HepG2 (cell line): ENCODE measurements around the gene SRCAP. TPM values are rescaled to one million over a fixed set of nuclear protein-coding genes. Genes with fewer than 3 reads are reported as not detected.

Experiments used
- E2F1 ChIP-seq: sonication (generic); formaldehyde crosslinking; IDR thresholded peaks from 2 replicates; pipeline ENCODE4 v1.5.0; 2020; ENCODE audit warnings: missing genetic modification reagents
- ELF1 ChIP-seq: sonication (generic); formaldehyde crosslinking; IDR thresholded peaks from 2 replicates; pipeline ENCODE4 v1.4.0; 2020; ENCODE audit warnings: missing genetic modification reagents
- HMGA1 ChIP-seq: sonication (generic); formaldehyde crosslinking; conservative IDR thresholded peaks from 2 replicates; pipeline ENCODE4 v1.4.0; 2020; ENCODE audit warnings: missing genetic modification reagents
- IKZF4 ChIP-seq: sonication (generic); formaldehyde crosslinking; IDR thresholded peaks from 2 replicates; pipeline ENCODE4 v1.5.1; 2020; ENCODE audit warnings: borderline replicate concordance, mild to moderate bottlenecking, low read depth, missing genetic modification reagents; ENCODE audit errors: not compliant biosample characterization
- KLF11 ChIP-seq: IDR thresholded peaks from 2 replicates; pipeline ENCODE4 v1.6.1; 2016; ENCODE audit warnings: missing compliant biosample characterization
- MAFF ChIP-seq: IDR thresholded peaks from 2 replicates; pipeline ENCODE4 v1.6.1; 2011; ENCODE audit warnings: low read depth, low read length, improper control_type of control experiment
- MXI1 ChIP-seq: IDR thresholded peaks from 3 replicates; pipeline ENCODE4 v1.6.1; 2012; ENCODE audit warnings: low read depth, low read length, inconsistent platforms, borderline replicate concordance
- MYPOP ChIP-seq: sonication (generic); formaldehyde crosslinking; IDR thresholded peaks from 2 replicates; pipeline ENCODE4 v1.8.1; 2023; ENCODE audit warnings: mild to moderate bottlenecking, moderate library complexity, missing genetic modification reagents
- POGZ ChIP-seq: sonication (generic); formaldehyde crosslinking; IDR thresholded peaks from 2 replicates; pipeline ENCODE4 v1.4.0; 2020; ENCODE audit warnings: mild to moderate bottlenecking, missing genetic modification reagents
- RAD21 ChIP-seq: fragments of 450-650 bp; formaldehyde crosslinking; IDR thresholded peaks from 2 replicates; pipeline ENCODE4 v1.5.0; 2020; ENCODE audit warnings: mild to moderate bottlenecking
- RFXAP ChIP-seq: sonication (generic); formaldehyde crosslinking; IDR thresholded peaks from 2 replicates; pipeline ENCODE4 v1.4.0; 2020; ENCODE audit warnings: missing genetic modification reagents, borderline replicate concordance
- SKIL ChIP-seq: sonication (generic); formaldehyde crosslinking; IDR thresholded peaks from 2 replicates; pipeline ENCODE4 v1.8.0; 2022; ENCODE audit warnings: missing genetic modification reagents, mild to moderate bottlenecking, moderate library complexity, borderline replicate concordance
- TEAD3 ChIP-seq: optimal IDR thresholded peaks from 2 replicates; pipeline ENCODE3; 2016; ENCODE audit warnings: borderline replicate concordance
- U2AF1 ChIP-seq: fragments of 200-400 bp; formaldehyde crosslinking; optimal IDR thresholded peaks from 2 replicates; pipeline ENCODE3; 2017; ENCODE audit warnings: mild to moderate bottlenecking, low read depth, low read length
- ZBTB20 ChIP-seq: sonication (generic); formaldehyde crosslinking; IDR thresholded peaks from 2 replicates; pipeline ENCODE4 v1.8.1; 2023; ENCODE audit warnings: missing genetic modification reagents, low read depth, mild to moderate bottlenecking, borderline replicate concordance
- ZNF567 ChIP-seq: sonication (generic); formaldehyde crosslinking; IDR thresholded peaks from 2 replicates; pipeline ENCODE4 v1.8.1; 2023; ENCODE audit warnings: mild to moderate bottlenecking, missing genetic modification reagents, borderline replicate concordance
- ZNF703 ChIP-seq: sonication (generic); formaldehyde crosslinking; IDR thresholded peaks from 2 replicates; pipeline ENCODE4 v1.5.1; 2020; ENCODE audit warnings: missing genetic modification reagents, mild to moderate bottlenecking, moderate library complexity, borderline replicate concordance
- ZNF749 ChIP-seq: sonication (generic); formaldehyde crosslinking; IDR thresholded peaks from 2 replicates; pipeline ENCODE4 v1.8.0; 2022; ENCODE audit warnings: mild to moderate bottlenecking, missing genetic modification reagents, moderate library complexity, borderline replicate concordance
- ZNF780A ChIP-seq: sonication (generic); formaldehyde crosslinking; IDR thresholded peaks from 2 replicates; pipeline ENCODE4 v1.8.0; 2022; ENCODE audit warnings: mild to moderate bottlenecking, missing genetic modification reagents, moderate library complexity
- ZNF792 ChIP-seq: IDR thresholded peaks from 2 replicates; pipeline ENCODE4 v1.6.1; 2016
- ZSCAN21 ChIP-seq: sonication (generic); formaldehyde crosslinking; IDR thresholded peaks from 2 replicates; pipeline ENCODE4 v1.8.0; 2022; ENCODE audit warnings: mild to moderate bottlenecking, missing genetic modification reagents, moderate library complexity, borderline replicate concordance
- polyA plus RNA-seq, 8 experiments: library from polyadenylated mRNA; depleted of rRNA in 3 of 8; stranded (reverse) in 7 of 8; unstranded in 1 of 8; fragments of >200 nt; fragmentation: Illumina TruSeq in 4 of 8; extraction: Trizol in 4 of 8; gene quantifications; 2 replicates each; pipeline versions ENCODE4 v1.2.1 to v1.2.3, GENCODE V29; 2011 to 2016; ENCODE audit warnings: low read depth in 4 of 8, missing spikeins in 1 of 8, mixed read lengths in 1 of 8; ENCODE audit not compliant: insufficient read depth in 1 of 8
- total RNA-seq, 5 experiments: library from RNA; depleted of rRNA; stranded (reverse); fragments of >200 nt; fragmentation: Illumina TruSeq; extraction: Trizol; gene quantifications; 2 replicates each; pipeline ENCODE4 v1.2.3, GENCODE V29; 2016; ENCODE audit warnings: low read depth in 1 of 5
- TF ChIP-seq, protein P1 (sequence below): sonication (generic); formaldehyde crosslinking; IDR thresholded peaks from 2 replicates; pipeline ENCODE4 v1.5.0; 2020; ENCODE audit warnings: missing genetic modification reagents
- TF ChIP-seq, protein P2 (sequence below): sonication (generic); formaldehyde crosslinking; IDR thresholded peaks from 2 replicates; pipeline ENCODE4 v1.4.0; 2020; ENCODE audit warnings: missing genetic modification reagents

Gene SRCAP
- total and polyA plus RNA-seq, 2 of the 13 experiments (the other 11 are each of a cell fraction or from before 2014, with no cell fraction given), result 4.9 to 9.0 TPM

GRCh38 chr16:30698816-30699614, at the start of gene SRCAP (continued):
- peak; percentile 40 for TF ChIP-seq SKIL (CRISPR knock-in tag)
- TF ChIP-seq ZNF567 (CRISPR knock-in tag), result peak; percentile 72
- TF ChIP-seq IKZF4 (CRISPR knock-in tag), result no peak
- TF ChIP-seq U2AF1, result no peak
- peak; percentile 26; the same call in 1 of the 2 replicates for TF ChIP-seq ZNF703 (CRISPR knock-in tag)
- peak; percentile 65; the same call in 1 of the 2 replicates for TF ChIP-seq ELF1
- TF ChIP-seq HMGA1 (CRISPR knock-in tag), result no peak
- TF ChIP-seq ZBTB20, result no peak
- no peak; the same call in 1 of the 2 replicates for TF ChIP-seq KLF11
- TF ChIP-seq ZSCAN21 (CRISPR knock-in tag), result no peak; the same call in 1 of the 2 replicates
- TF ChIP-seq ZNF780A (CRISPR knock-in tag), result no peak
- TF ChIP-seq ZNF749, result peak; percentile 42; the same call in 1 of the 2 replicates
- TF ChIP-seq MAFF, result no peak
- TF ChIP-seq TEAD3 (CRISPR knock-in tag), result no peak
- TF ChIP-seq RFXAP (CRISPR knock-in tag), result peak; percentile 44; the same call in 1 of the 2 replicates
- TF ChIP-seq, protein P1, sequence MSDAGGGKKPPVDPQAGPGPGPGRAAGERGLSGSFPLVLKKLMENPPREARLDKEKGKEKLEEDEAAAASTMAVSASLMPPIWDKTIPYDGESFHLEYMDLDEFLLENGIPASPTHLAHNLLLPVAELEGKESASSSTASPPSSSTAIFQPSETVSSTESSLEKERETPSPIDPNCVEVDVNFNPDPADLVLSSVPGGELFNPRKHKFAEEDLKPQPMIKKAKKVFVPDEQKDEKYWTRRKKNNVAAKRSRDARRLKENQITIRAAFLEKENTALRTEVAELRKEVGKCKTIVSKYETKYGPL, result 0 out of 2 replicates have a peak, but pooled peaks have one; percentile 30
- TF ChIP-seq ZNF792 (CRISPR knock-in tag), result 0 out of 2 replicates have a peak, but pooled peaks have one; percentile 15
- TF ChIP-seq MXI1, result peak; percentile 34; the same call in 2 of the 3 replicates
- peak; percentile 61 for TF ChIP-seq E2F1 (CRISPR knock-in tag)
- TF ChIP-seq, protein P2, sequence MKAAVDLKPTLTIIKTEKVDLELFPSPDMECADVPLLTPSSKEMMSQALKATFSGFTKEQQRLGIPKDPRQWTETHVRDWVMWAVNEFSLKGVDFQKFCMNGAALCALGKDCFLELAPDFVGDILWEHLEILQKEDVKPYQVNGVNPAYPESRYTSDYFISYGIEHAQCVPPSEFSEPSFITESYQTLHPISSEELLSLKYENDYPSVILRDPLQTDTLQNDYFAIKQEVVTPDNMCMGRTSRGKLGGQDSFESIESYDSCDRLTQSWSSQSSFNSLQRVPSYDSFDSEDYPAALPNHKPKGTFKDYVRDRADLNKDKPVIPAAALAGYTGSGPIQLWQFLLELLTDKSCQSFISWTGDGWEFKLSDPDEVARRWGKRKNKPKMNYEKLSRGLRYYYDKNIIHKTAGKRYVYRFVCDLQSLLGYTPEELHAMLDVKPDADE, result peak; percentile 85; the same call in 1 of the 2 replicates
- TF ChIP-seq RAD21 (CRISPR knock-in tag), result peak; percentile 29; the same call in 1 of the 2 replicates
- TF ChIP-seq POGZ (CRISPR knock-in tag), result no peak
- TF ChIP-seq MYPOP (CRISPR knock-in tag), result no peak
